B cell (primary cell): Measurements from ENCODE around the gene FAM131B. TPM values are rescaled to one million over a fixed set of nuclear protein-coding genes. Genes with fewer than 3 reads are reported as not detected.

Source experiments
- ATAC-seq: fragments of 200-7000 bp; cut with Tn5 transposase; one replicate; pipeline ENCODE4 v1.10.0; 2021; ENCODE audit warnings: low read depth, mild to moderate bottlenecking, moderate number of reproducible peaks, moderate library complexity
- CTCF ChIA-PET: fragments of 350-600 bp; sonication (Branson Sonifier 250); formaldehyde crosslinking; loops from one replicate; lab custom pipeline; 2021; ENCODE audit warnings: antibody characterized with exemption, inconsistent platforms; lab: Charles Lee
- POLR2A ChIA-PET: fragments of 350-600 bp; sonication (Branson Sonifier 250); formaldehyde crosslinking; loops from one replicate; lab custom pipeline; 2021; ENCODE audit warnings: antibody characterized with exemption; lab: Charles Lee
- DNase-seq: peaks from one replicate; pipeline ENCODE4 v3.0.0; 2013
- H2AFZ ChIP-seq: 2 replicates; pipeline ENCODE4 v1.6.1; 2012; ENCODE audit warnings: mild to moderate bottlenecking, low read depth, low read length; ENCODE audit not compliant: insufficient read depth, poor library complexity, severe bottlenecking
- H3K27ac ChIP-seq, 2 donors: 1 replicate in 1 of 2; 2 replicates in 1 of 2; pipeline ENCODE4 v1.5.1; 2012 to 2013; ENCODE audit warnings: low read length in 2 of 2, mild to moderate bottlenecking in 2 of 2, moderate library complexity in 1 of 2
- H3K27me3 ChIP-seq, 4 experiments: fragments of 200-600 bp in 1 of 4; sonication (generic) in 1 of 4; replicated peaks in 1 of 4; 1 replicate in 2 of 4; 2 replicates in 2 of 4; pipeline versions ENCODE4 v1.6.1 to v1.7.0; 2013 to 2016; ENCODE audit warnings: low read length in 3 of 4, mild to moderate bottlenecking in 2 of 4, mixed read lengths in 1 of 4, moderate library complexity in 1 of 4; ENCODE audit not compliant: insufficient read depth in 4 of 4, control insufficient read depth in 3 of 4; ENCODE audit errors: control extremely low read depth in 1 of 4
- H3K36me3 ChIP-seq, 2 experiments: replicated peaks in 1 of 2; 1 replicate in 1 of 2; 2 replicates in 1 of 2; pipeline versions ENCODE4 v1.6.1 to v1.7.1; 2013; ENCODE audit warnings: low read length in 1 of 2; ENCODE audit not compliant: insufficient read depth in 2 of 2, control insufficient read depth in 1 of 2; ENCODE audit errors: control extremely low read depth in 1 of 2, extremely low read depth in 1 of 2
- H3K4me1 ChIP-seq, 2 donors: fragments of 200-600 bp in 1 of 2; sonication (generic) in 1 of 2; 1 replicate in 1 of 2; 2 replicates in 1 of 2; pipeline versions ENCODE4 v1.5.1 to v1.6.1; 2013 to 2017; ENCODE audit warnings: low read length in 2 of 2; ENCODE audit not compliant: control insufficient read depth in 2 of 2, insufficient read depth in 2 of 2
- H3K4me2 ChIP-seq: replicated peaks from 2 replicates; pipeline ENCODE3; 2012; ENCODE audit warnings: mild to moderate bottlenecking, low read depth, low read length; ENCODE audit not compliant: poor library complexity, severe bottlenecking
- H3K4me3 ChIP-seq, 5 experiments: fragments of 200-600 bp in 1 of 5; sonication (generic) in 1 of 5; 1 replicate in 3 of 5; 2 replicates in 2 of 5; pipeline versions ENCODE4 v1.5.1 to v1.7.0; 2011 to 2016; ENCODE audit warnings: low read length in 4 of 5, mild to moderate bottlenecking in 4 of 5, low read depth in 2 of 5, control low read depth in 1 of 5, moderate library complexity in 1 of 5; ENCODE audit not compliant: insufficient read depth in 1 of 5; ENCODE audit errors: control extremely low read depth in 1 of 5, extremely low read depth in 1 of 5
- H3K79me2 ChIP-seq: fragments of 200-600 bp; sonication (generic); one replicate; pipeline ENCODE4 v1.6.0; 2016; ENCODE audit warnings: low read length; ENCODE audit not compliant: control insufficient read depth, insufficient read depth
- H3K9ac ChIP-seq: fragments of 200-600 bp; sonication (generic); 2 replicates; pipeline ENCODE4 v1.6.1; 2017; ENCODE audit warnings: mild to moderate bottlenecking, low read length, moderate library complexity
- H3K9me3 ChIP-seq, 3 donors: one replicate each; pipeline versions ENCODE4 v1.6.1 to v1.7.1; 2013; ENCODE audit warnings: low read length in 2 of 3; ENCODE audit not compliant: control insufficient read depth in 2 of 3, insufficient read depth in 1 of 3; ENCODE audit errors: control extremely low read depth in 1 of 3
- H4K20me1 ChIP-seq: 2 replicates; pipeline ENCODE4 v1.6.0; 2012; ENCODE audit warnings: mild to moderate bottlenecking, low read length; ENCODE audit not compliant: insufficient read depth, control insufficient read depth, poor library complexity, severe bottlenecking
- H3K27ac Mint-ChIP-seq: one replicate; pipeline ENCODE4 v1.8.0; 2021; ENCODE audit warnings: mixed read lengths
- H3K27me3 Mint-ChIP-seq: one replicate; pipeline ENCODE4 v1.8.0; 2021; ENCODE audit warnings: mixed read lengths
- H3K4me1 Mint-ChIP-seq: one replicate; pipeline ENCODE4 v1.8.0; 2021; ENCODE audit warnings: mixed read lengths
- H3K4me3 Mint-ChIP-seq: one replicate; pipeline ENCODE4 v1.8.0; 2021; ENCODE audit warnings: mixed read lengths
- H3K9me3 Mint-ChIP-seq: one replicate; pipeline ENCODE4 v1.8.0; 2022; ENCODE audit warnings: mixed read lengths; ENCODE audit not compliant: insufficient read depth
- EZH2 ChIP-seq: IDR thresholded peaks from 2 replicates; pipeline ENCODE4 v1.6.1; 2012; ENCODE audit warnings: borderline replicate concordance, low read depth, mild to moderate bottlenecking, moderate library complexity, low read length; ENCODE audit not compliant: insufficient read depth, poor library complexity, severe bottlenecking
- WGBS: methylation state at CpG from one replicate; pipeline ENCODE4 v1.1.5; 2013; ENCODE audit warnings: missing lambda C conversion rate; ENCODE audit not compliant: insufficient coverage; 5-methylcytosine and 5-hydroxymethylcytosine counted together
- intact Hi-C: fragments of 100-400 bp; cut with micrococcal nuclease; formaldehyde crosslinking; loops from one replicate; pipeline ENCODE4 v1.10.0; 2022
- polyA plus RNA-seq: library from polyadenylated mRNA; depleted of rRNA; stranded (reverse); fragments of >200 nt; gene quantifications from 2 replicates; pipeline ENCODE4 v1.2.3, GENCODE V29; 2012
- total RNA-seq, 2 donors: library from RNA; stranded (reverse); fragments of 120-200 nt in 1 of 2; gene quantifications; 1 replicate in 1 of 2; 2 replicates in 1 of 2; pipeline versions ENCODE4 v1.2.3 to v1.2.4, GENCODE V29; 2013 to 2022
- TF ChIP-seq, protein P1 (sequence below): fragments of 200-600 bp; IDR thresholded peaks from one replicate; pipeline ENCODE4 v1.8.0; 2022; ENCODE audit warnings: antibody characterized with exemption, mild to moderate bottlenecking

FAM131B gene
- total and polyA plus RNA-seq, 2 donors (not counting 1 experiment from before 2014, with no cell fraction given), result 0.05 TPM; not detected in 1

DNA sequence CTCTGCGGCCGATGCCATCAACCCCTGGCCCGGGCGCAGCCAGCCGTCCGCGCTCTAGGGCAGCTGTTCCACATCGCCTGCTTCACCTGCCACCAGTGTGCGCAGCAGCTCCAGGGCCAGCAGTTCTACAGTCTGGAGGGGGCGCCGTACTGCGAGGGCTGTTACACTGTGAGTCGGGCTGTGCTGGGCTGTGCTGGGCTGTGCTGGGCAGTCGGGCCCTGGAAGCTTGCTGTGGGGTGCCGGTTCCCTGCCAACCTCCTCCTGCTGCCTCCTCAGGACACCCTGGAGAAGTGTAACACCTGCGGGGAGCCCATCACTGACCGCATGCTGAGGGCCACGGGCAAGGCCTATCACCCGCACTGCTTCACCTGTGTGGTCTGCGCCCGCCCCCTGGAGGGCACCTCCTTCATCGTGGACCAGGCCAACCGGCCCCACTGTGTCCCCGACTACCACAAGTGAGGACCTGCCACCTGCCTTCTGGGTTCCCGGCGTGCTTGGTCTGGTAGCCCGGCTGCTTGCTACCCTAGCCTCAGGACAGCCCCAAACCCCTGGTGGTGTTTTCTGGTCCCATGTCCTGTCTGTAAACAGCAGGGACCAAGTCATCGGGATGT lies 26.1 kb upstream of the FAM131B start:
- WGBS, result 98% methylated on average over 28 of the region's 28 CpGs
- H3K27ac Mint-ChIP-seq, result no peak overlapping the region
- Histone ChIP-seq H3K4me1 (peaks cover 25 to 31% of the 10 kb centered on the region in 2 donors), H3K79me2 (no peaks in the 10 kb centered on the region), H4K20me1 (no peaks in the 10 kb centered on the region), H3K9ac (no peak overlapping the region), H3K27ac (no peak overlapping the region), H3K9me3 (no peaks in the 10 kb centered on the region), H3K4me3 (no peak overlapping the region), H3K36me3 (peaks cover 0 to 17% of the 10 kb centered on the region in 2 experiments), H2AFZ (no peak overlapping the region), H3K4me2 (no peak overlapping the region), H3K27me3 (no peaks in the 10 kb centered on the region)
- ATAC-seq (no peak), DNase-seq (no peak)
- ChIA-PET CTCF (interaction anchor here (1.2 to 1.9 kb wide), 2 partner anchors 8 to 29 kb away, joined by 3 to 4 read pairs; no protein-coding TSS in a partner anchor), POLR2A (interaction anchor here (0.5 kb wide), 1 partner anchor 605 kb away, joined by 7 read pairs; no protein-coding TSS in a partner anchor)
- intact Hi-C loops, result no loop called here
- no peaks in the 10 kb centered on the region for H3K27me3 Mint-ChIP-seq
- no peaks in the 10 kb centered on the region for H3K4me1 Mint-ChIP-seq
- no peaks in the 10 kb centered on the region for H3K9me3 Mint-ChIP-seq
- no peak for TF ChIP-seq EZH2
- TF ChIP-seq, protein P1, sequence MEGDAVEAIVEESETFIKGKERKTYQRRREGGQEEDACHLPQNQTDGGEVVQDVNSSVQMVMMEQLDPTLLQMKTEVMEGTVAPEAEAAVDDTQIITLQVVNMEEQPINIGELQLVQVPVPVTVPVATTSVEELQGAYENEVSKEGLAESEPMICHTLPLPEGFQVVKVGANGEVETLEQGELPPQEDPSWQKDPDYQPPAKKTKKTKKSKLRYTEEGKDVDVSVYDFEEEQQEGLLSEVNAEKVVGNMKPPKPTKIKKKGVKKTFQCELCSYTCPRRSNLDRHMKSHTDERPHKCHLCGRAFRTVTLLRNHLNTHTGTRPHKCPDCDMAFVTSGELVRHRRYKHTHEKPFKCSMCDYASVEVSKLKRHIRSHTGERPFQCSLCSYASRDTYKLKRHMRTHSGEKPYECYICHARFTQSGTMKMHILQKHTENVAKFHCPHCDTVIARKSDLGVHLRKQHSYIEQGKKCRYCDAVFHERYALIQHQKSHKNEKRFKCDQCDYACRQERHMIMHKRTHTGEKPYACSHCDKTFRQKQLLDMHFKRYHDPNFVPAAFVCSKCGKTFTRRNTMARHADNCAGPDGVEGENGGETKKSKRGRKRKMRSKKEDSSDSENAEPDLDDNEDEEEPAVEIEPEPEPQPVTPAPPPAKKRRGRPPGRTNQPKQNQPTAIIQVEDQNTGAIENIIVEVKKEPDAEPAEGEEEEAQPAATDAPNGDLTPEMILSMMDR, result no peak
- H3K4me3 Mint-ChIP-seq, result no peak overlapping the region

DNA sequence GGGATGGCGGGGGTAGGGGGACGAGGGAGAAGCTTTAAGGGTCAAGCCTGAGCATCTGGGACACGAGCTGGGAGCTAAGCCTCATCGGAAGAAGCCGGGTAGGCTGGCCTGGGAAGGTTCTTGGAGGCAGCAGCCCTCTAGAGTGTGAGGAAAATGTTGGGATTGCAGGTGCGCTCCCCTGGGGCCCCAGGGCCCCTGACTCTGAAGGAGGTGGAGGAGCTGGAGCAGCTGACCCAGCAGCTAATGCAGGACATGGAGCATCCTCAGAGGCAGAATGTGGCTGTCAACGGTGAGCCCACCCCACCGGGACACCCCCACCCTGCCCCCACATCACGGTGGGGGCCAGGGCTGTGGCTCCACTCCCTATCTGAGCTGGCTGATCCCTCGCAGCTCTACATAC lies 25.5 kb upstream of the FAM131B start:
- no peak overlapping the region for H3K4me3 Mint-ChIP-seq
- H2AFZ ChIP-seq, result no peak overlapping the region
- H3K79me2 ChIP-seq, result no peaks in the 10 kb centered on the region
- no peaks in the 10 kb centered on the region for H3K4me1 Mint-ChIP-seq
- H4K20me1 ChIP-seq, result no peaks in the 10 kb centered on the region
- peaks cover 27 to 34% of the 10 kb centered on the region in 2 donors for H3K4me1 ChIP-seq
- peaks cover 0 to 17% of the 10 kb centered on the region in 2 experiments for H3K36me3 ChIP-seq
- no peaks in the 10 kb centered on the region for H3K9me3 Mint-ChIP-seq
- no peak overlapping the region for H3K9ac ChIP-seq
- ATAC-seq, result no peak
- no peak overlapping the region for H3K27ac ChIP-seq
- ChIA-PET CTCF (interaction anchor here (1.2 to 1.9 kb wide), 2 partner anchors 8 to 29 kb away, joined by 3 to 4 read pairs; no protein-coding TSS in a partner anchor), POLR2A (no interaction called here)
- intact Hi-C loops, result no loop called here
- no peaks in the 10 kb centered on the region for H3K9me3 ChIP-seq
- no peaks in the 10 kb centered on the region for H3K27me3 Mint-ChIP-seq
- no peak overlapping the region for H3K27ac Mint-ChIP-seq
- 97% methylated on average over 10 of the region's 10 CpGs for WGBS
- no peak for DNase-seq
- H3K4me3 ChIP-seq, result no peak overlapping the region
- no peaks in the 10 kb centered on the region for H3K27me3 ChIP-seq
- TF ChIP-seq, protein P1, result no peak
- no peak for TF ChIP-seq EZH2
- no peak overlapping the region for H3K4me2 ChIP-seq
